ENCODE measurements around the gene BLOC1S6.

DNA sequence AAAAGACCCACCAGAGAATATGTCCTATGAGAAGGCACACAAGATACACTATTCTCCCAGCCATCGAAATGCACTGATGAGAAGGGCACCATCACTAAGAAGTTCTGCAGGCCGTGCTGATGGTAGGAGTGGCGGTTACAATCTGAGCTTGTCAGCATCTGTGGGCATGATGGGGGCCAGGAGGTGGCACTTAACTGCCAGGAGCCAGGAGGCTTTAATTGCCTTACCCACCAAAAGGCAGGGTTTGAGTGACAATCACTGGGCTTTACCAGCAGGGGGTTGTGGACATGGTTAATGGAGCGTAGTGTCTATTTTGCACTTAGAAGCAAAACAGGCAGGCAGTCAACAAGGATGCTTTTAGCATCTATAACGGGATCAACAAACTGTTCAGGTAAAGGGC, 31.6 kb downstream of the BLOC1S6 start:
- TF ChIP-seq CTCF (IDR thresholded peaks at IDR 0.05) (no peak), EP300 (IDR thresholded peaks at IDR 0.05) (no peak)
